Measurements from ENCODE around the gene DNAI2.
"Not testable (repeated sequence)": the region's sequence is repeated elsewhere in the genome, so short reads cannot be mapped to it uniquely, and the experiment has no call there.

The DNAI2 gene

GRCh38 chr17:74245871-74246270, 28.2 kb upstream of the DNAI2 start:
- no peak for DNase-seq

- DNase-seq: no peak
Measured at GRCh38 chr17:74249590-74250270, 24.3 kb upstream of the DNAI2 start.

GRCh38 chr17:74250324-74250995, 23.6 kb upstream of the DNAI2 start:
- no peak for DNase-seq

GRCh38 chr17:74251051-74251450, 23.0 kb upstream of the DNAI2 start:
- no peak for DNase-seq

GRCh38 chr17:74251569-74251968, 22.5 kb upstream of the DNAI2 start:
- no peak for DNase-seq

GRCh38 chr17:74252211-74252610, 21.8 kb upstream of the DNAI2 start:
- no peak for DNase-seq

GRCh38 chr17:74253036-74253435, 21.0 kb upstream of the DNAI2 start:
- DNase-seq: no peak

GRCh38 chr17:74257311-74257710, 16.7 kb upstream of the DNAI2 start:
- DNase-seq: no peak

GRCh38 chr17:74259667-74260524, 14.1 kb upstream of the DNAI2 start:
- DNase-seq: no peak

- no peak for DNase-seq
Measured at GRCh38 chr17:74260525-74260850, 13.5 kb upstream of the DNAI2 start.

- no peak for DNase-seq
Measured at GRCh38 chr17:74262601-74263000, 11.4 kb upstream of the DNAI2 start.

- not testable (repeated sequence) for DNase-seq
Measured at GRCh38 chr17:74267054-74267453, 7.0 kb upstream of the DNAI2 start.

GRCh38 chr17:74267579-74267978, 6.5 kb upstream of the DNAI2 start:
- no peak for DNase-seq

- no peak for DNase-seq
Measured at GRCh38 chr17:74267987-74268499, 6.0 kb upstream of the DNAI2 start.

GRCh38 chr17:74268558-74268957, 5.5 kb upstream of the DNAI2 start:
- no peak for DNase-seq

GRCh38 chr17:74270333-74270732, 3.7 kb upstream of the DNAI2 start:
- no peak for DNase-seq

- no peak for DNase-seq
Measured at GRCh38 chr17:74271281-74271680, 2.8 kb upstream of the DNAI2 start.

- DNase-seq: no peak
Measured at GRCh38 chr17:74271901-74272561, 2.0 kb upstream of the DNAI2 start.

GRCh38 chr17:74272731-74273201, 1.3 kb upstream of the DNAI2 start:
- DNase-seq: no peak

GRCh38 chr17:74274709-74275340, 791 bp downstream of the DNAI2 start:
- DNase-seq: no peak

GRCh38 chr17:74276051-74276476, 2.0 kb downstream of the DNAI2 start:
- no peak for DNase-seq

GRCh38 chr17:74276541-74277009, 2.5 kb downstream of the DNAI2 start:
- DNase-seq: no peak

Measured in CD4-positive, alpha-beta T cell treated with Interleukin-6 for 4 hours (primary cell).